ENCODE measurements around the gene RPS15.

The RPS15 gene

GRCh38 chr19:1468274-1468820, 30.2 kb downstream of the RPS15 start:
- DNase-seq (ENCODE audit: low read depth) = no peak
- TF ChIP-seq CTCF (IDR thresholded peaks at IDR 0.05; ENCODE audit: low read length, missing control alignments) = no peak
- peak overlapping the region; percentile 3 for H3K4me3 ChIP-seq (replicated peaks; ENCODE audit: low read depth, low read length)

GRCh38 chr19:1468821-1469254, 30.6 kb downstream of the RPS15 start:
- DNase-seq (ENCODE audit: low read depth) = peak; percentile 44
- TF ChIP-seq CTCF (IDR thresholded peaks at IDR 0.05; ENCODE audit: low read length, missing control alignments) = no peak
- peak overlapping the region; percentile 21 for H3K4me3 ChIP-seq (replicated peaks; ENCODE audit: low read depth, low read length)

GRCh38 chr19:1469255-1470054, 31.3 kb downstream of the RPS15 start:
- H3K4me3 ChIP-seq (replicated peaks; ENCODE audit: low read depth, low read length) = peak overlapping the region; percentile 43
- TF ChIP-seq CTCF (IDR thresholded peaks at IDR 0.05; ENCODE audit: low read length, missing control alignments) = no peak
- DNase-seq (ENCODE audit: low read depth) = no peak

GRCh38 chr19:1470055-1470304, 31.8 kb downstream of the RPS15 start:
- no peak for DNase-seq (ENCODE audit: low read depth)
- no peak for TF ChIP-seq CTCF (IDR thresholded peaks at IDR 0.05; ENCODE audit: low read length, missing control alignments)
- H3K4me3 ChIP-seq (replicated peaks; ENCODE audit: low read depth, low read length) = peak overlapping the region; percentile 43

GRCh38 chr19:1470305-1471009, 32.3 kb downstream of the RPS15 start:
- no peak for TF ChIP-seq CTCF (IDR thresholded peaks at IDR 0.05; ENCODE audit: low read length, missing control alignments)
- H3K4me3 ChIP-seq (replicated peaks; ENCODE audit: low read depth, low read length) = peak overlapping the region; percentile 43
- DNase-seq (ENCODE audit: low read depth) = no peak

GRCh38 chr19:1471010-1471514, 32.9 kb downstream of the RPS15 start:
- DNase-seq (ENCODE audit: low read depth) = no peak
- TF ChIP-seq CTCF (IDR thresholded peaks at IDR 0.05; ENCODE audit: low read length, missing control alignments) = no peak
- H3K4me3 ChIP-seq (replicated peaks; ENCODE audit: low read depth, low read length) = peak overlapping the region; percentile 43

Measured in fibroblast of pulmonary artery (primary cell).